Epithelial cell of proximal tubule (primary cell): ENCODE results near the gene ANKRD13A. TPM values are rescaled to one million over a fixed set of nuclear protein-coding genes. Genes with fewer than 3 reads are reported as not detected.
A peak's percentile ranks its signal among the peaks of the same experiment; 100 is the strongest.

Source experiments
- DNase-seq: peaks from one replicate; pipeline ENCODE4 v3.0.0-alpha.2; 2011; ENCODE audit warnings: low read depth
- H3K4me3 ChIP-seq: 2 replicates; pipeline ENCODE4 v1.5.1; 2011; ENCODE audit warnings: low read depth, mild to moderate bottlenecking, low read length
- total RNA-seq: library from RNA; depleted of rRNA; stranded (reverse); fragments of >200 nt; gene quantifications from 2 replicates; pipeline ENCODE4 v1.2.3, GENCODE V29; 2015
- TF ChIP-seq, protein P1 (sequence below): conservative IDR thresholded peaks from 2 replicates; pipeline ENCODE4 v1.5.1; 2012; ENCODE audit warnings: low read depth, mild to moderate bottlenecking, low read length

The ANKRD13A gene
- total RNA-seq, 1 donor from 2014 or later, result 43.8 TPM

DNA sequence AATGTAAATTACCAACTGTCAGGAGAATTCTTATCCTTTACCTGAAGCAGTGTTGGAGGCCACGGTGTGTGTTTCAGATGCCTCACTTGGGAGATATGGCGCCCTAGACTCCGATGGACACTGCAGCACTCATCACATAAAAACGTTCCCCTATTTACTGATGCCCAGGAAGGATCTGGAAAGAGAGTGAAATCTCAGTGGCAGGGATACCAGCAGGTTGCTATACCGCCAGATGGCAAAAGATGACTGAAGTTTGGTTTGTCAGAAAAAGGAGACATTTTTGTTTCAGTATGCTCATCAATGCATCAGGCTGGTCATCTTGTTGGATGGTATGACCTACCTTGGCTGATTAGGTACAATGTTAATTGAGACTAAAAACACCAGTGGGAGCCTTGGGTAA, 7.6 kb upstream of the ANKRD13A start:
- no peak for DNase-seq
- TF ChIP-seq, protein P1, sequence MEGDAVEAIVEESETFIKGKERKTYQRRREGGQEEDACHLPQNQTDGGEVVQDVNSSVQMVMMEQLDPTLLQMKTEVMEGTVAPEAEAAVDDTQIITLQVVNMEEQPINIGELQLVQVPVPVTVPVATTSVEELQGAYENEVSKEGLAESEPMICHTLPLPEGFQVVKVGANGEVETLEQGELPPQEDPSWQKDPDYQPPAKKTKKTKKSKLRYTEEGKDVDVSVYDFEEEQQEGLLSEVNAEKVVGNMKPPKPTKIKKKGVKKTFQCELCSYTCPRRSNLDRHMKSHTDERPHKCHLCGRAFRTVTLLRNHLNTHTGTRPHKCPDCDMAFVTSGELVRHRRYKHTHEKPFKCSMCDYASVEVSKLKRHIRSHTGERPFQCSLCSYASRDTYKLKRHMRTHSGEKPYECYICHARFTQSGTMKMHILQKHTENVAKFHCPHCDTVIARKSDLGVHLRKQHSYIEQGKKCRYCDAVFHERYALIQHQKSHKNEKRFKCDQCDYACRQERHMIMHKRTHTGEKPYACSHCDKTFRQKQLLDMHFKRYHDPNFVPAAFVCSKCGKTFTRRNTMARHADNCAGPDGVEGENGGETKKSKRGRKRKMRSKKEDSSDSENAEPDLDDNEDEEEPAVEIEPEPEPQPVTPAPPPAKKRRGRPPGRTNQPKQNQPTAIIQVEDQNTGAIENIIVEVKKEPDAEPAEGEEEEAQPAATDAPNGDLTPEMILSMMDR, result no peak

GRCh38 chr12:109993091-109993490, 6.1 kb upstream of the ANKRD13A start:
- no peak for DNase-seq
- TF ChIP-seq, protein P1, result no peak

More for the DNA sequence above, 7.6 kb upstream of the ANKRD13A start:
- H3K4me3 ChIP-seq, result no peak overlapping the region

DNA sequence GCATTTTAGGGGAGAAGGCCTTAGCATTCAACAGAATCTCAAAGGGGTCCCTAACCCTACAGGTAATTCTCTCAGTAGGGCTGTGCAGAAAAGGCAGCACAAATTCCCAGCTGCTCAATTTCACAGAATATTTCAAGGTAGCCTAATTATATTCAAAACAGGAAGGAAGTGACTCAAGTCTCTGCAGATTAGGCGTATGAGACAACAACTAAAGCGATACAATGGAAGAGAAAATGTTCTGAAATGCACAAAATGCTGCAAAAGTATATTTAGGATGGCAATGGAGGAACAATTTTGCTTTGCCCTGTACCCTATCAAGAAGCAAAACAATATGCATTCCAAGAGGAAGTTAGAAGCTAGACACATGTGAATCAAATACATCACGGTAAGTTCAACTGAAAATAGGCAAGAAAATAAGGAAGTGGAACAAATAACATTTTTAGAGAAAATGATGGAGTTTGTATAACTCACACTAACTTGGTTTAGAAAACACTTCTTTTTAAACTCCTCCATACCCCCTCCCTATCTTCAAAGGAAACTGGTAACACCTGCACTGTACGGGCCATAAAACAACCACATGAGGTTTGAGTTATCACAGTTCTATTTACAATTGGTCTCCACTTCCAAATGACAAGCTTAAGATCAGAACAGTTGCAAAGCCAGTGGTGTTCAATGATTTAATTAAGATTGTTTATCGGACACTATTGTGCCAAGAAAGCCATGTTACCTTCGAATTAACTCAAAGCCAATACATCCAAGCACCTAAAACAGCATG, 4.6 kb upstream of the ANKRD13A start:
- TF ChIP-seq, protein P1, result no peak
- DNase-seq, result no peak
- peak overlapping the region; percentile 95 for H3K4me3 ChIP-seq

More at GRCh38 chr12:109993091-109993490, 6.1 kb upstream of the ANKRD13A start:
- H3K4me3 ChIP-seq, result no peak overlapping the region

GRCh38 chr12:109995361-109995685, 3.9 kb upstream of the ANKRD13A start:
- H3K4me3 ChIP-seq, result peak overlapping the region; percentile 95
- DNase-seq, result no peak
- TF ChIP-seq, protein P1, result no peak

- TF ChIP-seq, protein P1, result no peak
- no peak for DNase-seq
- H3K4me3 ChIP-seq, result peak within 1 kb of the TSS; percentile 95
Observed at GRCh38 chr12:109995686-109996482, 3.3 kb upstream of the ANKRD13A start, which contains the start of gene GIT2. GIT2 (minus strand) TSS chr12:109996368; CDS start chr12:109996224, 144 bp downstream.

GRCh38 chr12:109996483-109996853, 2.8 kb upstream of the ANKRD13A start:
- TF ChIP-seq, protein P1, result no peak
- no peak for DNase-seq
- peak overlapping the region; percentile 95 for H3K4me3 ChIP-seq
